IPS-18c (cell line): ENCODE results near the gene ASPRV1.

ENCODE experiments used
- H3K4me3 ChIP-seq: 2 replicates; pipeline ENCODE4 v1.7.0; 2013; ENCODE audit warnings: low read depth, mild to moderate bottlenecking, low read length, moderate library complexity; ENCODE audit not compliant: insufficient read depth
- H3K9me3 ChIP-seq: one replicate; pipeline ENCODE4 v1.6.1; 2013; ENCODE audit warnings: mild to moderate bottlenecking, low read length, moderate library complexity; ENCODE audit not compliant: control insufficient read depth, insufficient read depth

Gene ASPRV1

DNA sequence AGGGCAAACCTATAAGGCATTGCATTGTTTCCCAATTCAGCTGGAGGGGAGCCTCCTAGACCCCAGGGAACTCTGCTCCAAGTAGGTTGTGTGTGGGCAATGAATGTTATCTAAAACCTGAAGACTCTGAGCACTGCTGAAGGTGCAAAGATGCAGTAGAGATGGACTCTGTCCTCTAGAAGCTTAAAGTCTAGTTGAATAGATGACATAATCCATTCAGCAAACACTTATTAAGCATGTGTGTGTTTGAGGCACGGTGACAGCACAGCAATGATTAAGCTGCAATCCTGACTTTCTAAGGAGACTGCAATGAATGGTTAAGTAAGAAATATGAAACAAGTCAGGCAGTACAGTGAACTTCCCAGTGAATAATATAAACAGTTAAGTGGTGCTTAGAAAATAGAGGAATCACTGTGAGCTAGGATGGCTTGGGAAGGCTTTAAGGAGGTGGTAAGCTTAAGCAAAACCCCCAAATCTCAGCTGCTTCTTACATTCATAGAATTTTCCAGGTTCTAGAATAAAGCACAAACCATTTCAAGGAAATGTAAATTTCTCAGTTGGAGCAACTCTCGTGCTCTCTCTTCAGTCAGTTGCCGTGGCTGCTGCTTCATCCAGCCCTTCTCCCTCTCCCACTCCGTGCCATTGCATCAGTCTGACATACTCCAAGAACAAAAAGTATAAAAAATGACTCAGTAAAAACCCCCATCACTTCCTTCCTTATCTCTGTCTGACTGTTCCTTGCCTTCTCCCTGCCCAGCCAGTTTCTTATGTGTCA is 27.4 kb downstream of the ASPRV1 start:
- Histone ChIP-seq H3K9me3 (no peaks in the 10 kb centered on the region), H3K4me3 (no peak overlapping the region)

DNA sequence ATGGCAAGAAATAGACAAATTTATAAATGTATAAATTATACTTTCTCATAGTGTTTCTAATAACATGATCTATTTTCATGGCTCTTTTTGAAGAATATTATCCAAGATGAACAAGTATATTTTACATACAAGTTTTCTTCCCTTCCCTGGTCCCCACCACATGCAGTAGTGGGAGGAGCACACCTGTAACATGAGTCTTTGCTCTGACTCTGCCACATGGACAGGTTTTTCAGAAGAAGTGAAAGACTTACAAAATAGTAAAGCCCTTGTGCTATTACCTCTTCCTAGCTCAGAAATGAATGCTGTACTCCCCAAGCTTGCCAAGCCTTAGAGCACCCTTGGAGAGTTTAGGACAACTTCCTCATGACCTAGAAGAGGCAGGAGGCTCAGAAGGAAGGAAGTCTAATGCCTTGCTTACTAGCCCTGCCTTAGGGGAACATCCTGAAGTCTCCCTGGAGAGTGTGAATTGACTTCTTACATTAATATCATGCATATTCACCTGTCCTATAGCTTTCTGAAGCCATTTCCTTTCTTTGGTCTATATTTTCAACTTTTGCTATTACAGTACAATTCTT is 28.1 kb downstream of the ASPRV1 start:
- H3K9me3 ChIP-seq: no peaks in the 10 kb centered on the region

DNA sequence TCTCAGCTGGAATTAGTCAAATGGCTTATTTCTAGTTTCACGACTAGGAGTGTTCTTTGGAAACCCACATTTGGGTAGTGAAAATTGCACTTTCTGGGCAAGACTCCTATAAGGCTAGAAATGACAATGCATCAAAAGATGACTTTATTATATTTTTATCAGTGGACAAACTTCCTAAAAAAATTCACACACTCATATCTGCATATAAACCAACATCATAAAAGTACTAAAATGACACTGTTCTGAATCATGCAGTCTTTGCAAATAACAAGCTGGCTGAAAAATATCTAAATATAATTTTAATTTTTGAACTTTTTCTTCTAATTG is 28.9 kb downstream of the ASPRV1 start:
- no peak overlapping the region for H3K4me3 ChIP-seq
- no peaks in the 10 kb centered on the region for H3K9me3 ChIP-seq

More for the DNA sequence above, 28.1 kb downstream of the ASPRV1 start:
- no peak overlapping the region for H3K4me3 ChIP-seq

DNA sequence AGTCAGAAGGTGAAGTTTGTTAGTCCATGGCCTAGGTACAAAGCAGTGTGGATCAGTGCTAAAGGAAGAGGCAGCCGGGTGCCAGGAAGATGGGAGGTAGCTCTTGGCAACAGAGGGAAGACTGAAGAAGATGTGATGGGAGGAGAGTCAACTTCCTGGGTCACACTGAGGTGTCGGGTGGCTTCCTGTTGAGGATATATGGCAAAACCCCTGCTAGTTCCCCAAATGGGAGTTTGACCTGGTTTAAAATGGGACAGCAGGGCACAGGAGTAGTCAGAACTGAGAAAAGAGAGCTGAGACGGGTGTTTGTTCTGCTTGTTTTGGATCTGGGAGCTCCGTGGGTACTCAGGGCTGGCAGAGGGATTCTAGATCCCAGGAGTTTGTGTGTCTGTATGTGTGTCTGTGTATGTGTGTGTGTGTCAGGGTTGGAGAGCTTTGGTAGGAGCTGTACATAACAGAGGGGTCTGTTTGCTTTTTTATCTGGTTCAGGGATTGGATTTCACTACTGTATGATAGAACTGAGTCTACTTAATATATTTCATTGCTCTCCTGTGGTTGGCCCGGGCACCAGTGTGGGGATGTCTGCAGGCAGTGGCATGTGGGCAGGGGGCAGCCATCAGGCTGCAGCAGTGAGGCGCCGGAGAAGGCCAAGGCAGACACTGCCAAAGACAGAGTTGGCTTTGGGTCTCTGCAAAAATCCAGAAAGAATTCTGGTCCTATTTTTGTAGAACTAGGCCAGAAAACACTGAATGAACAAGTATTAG is 29.4 kb downstream of the ASPRV1 start:
- Histone ChIP-seq H3K9me3 (no peaks in the 10 kb centered on the region), H3K4me3 (no peak overlapping the region)

DNA sequence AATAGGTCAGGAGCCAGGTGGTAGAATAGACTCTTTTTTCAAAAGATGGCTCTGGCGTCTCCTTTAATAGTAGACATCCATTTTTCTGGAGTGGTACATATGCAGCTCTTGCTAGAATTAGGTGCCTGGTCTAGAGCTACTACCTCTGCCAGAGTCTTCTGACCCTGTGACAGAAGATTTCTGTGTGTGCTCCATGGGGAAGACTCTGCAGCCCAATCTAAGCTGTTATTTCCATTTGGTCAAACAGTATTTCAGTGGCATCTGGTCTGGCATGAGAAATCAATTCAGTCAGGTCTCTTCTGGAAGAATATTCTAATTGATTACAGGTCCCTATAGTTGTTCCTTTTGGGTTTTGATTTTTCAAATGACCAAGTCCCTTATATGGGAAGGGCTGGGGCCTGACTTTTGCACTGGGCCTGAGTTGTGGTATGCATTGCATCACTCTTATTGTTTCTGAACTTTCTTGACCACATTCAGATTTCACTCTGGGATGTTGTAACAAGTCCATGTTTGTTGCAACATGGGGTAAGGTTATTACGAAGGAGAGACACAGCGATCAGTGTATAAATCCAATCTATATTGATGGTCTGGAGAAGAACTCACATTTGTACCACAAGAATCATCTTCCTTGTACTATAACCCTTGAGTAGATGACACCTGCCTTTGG is 34.4 kb downstream of the ASPRV1 start:
- no peaks in the 10 kb centered on the region for H3K9me3 ChIP-seq
- H3K4me3 ChIP-seq: no peak overlapping the region

DNA sequence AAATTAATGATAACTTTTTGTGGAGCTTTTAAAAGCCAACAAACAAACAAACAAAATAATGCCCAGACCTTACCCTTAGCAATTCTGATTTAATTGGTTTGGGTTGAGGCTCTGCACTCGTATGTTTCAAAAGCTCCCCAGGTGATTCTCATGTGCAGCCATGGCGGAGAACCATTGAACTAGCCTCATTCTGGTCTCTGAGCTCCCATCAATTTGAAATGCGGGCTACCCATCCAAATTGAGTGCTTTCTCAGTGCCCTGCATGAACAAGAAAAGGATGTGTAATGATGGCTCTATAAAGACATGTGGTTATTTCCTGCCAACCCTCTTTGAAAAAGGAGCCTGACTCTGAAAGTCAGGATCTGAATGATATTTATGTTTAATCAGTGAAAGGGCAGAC is 38.3 kb downstream of the ASPRV1 start:
- Histone ChIP-seq H3K9me3 (no peaks in the 10 kb centered on the region), H3K4me3 (no peak overlapping the region)

DNA sequence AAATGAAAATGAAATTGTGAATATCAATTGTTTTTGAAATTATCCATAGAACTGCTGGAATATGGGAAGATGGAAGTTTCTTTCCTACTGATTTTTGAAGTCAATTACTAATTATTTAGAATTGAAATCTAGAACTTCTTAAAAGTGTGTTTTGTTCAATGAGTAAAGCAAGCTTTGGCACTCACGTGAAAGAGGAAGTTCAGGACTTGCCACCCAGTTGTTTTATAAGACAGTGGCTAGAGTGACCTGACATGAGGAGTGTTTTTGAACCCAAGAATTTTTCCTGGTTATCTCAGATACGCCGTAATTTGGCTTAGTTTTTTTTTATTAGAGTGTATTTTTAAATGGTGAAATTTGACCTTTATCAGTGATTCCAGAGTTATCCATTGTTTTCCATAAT is 43.0 kb downstream of the ASPRV1 start:
- Histone ChIP-seq H3K9me3 (no peaks in the 10 kb centered on the region), H3K4me3 (no peak overlapping the region)

DNA sequence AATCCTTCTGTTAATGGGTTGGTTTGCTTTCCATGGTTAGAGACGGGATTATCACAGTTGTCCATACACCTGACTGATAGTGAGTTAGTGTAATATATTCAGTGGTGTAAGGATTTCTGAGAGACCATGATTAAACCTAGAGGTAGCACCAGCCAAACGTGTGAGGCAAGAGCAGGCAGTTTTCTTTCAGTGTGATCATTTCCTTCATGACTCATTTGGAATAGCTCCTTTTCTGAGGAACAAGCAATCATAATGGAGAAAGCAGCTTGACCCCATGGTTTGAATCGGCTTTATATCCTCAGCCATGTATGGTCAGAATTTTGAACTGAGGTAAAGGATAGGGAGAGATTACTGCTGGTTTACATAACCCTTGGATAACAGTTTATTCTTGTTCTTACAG is 43.6 kb downstream of the ASPRV1 start:
- Histone ChIP-seq H3K4me3 (no peak overlapping the region), H3K9me3 (no peaks in the 10 kb centered on the region)

DNA sequence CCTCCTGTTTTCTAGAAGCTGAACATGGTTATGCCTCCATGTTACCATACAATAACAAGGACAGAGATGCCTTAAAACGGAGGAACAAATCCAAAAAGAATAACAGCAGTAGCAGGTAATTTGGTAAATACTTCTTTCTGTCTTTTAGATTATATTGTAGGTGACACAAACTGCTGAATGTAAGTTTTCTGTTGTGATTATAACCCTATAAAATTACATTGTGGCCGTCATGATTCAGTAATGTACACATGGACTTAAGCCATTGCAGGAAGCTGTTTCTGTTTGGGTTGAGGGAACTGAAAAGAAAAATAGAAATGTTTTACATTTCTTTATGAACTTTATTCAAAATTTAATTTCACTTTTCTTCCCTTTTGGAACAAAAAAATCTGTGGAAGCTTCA is 45.3 kb downstream of the ASPRV1 start:
- Histone ChIP-seq H3K9me3 (no peaks in the 10 kb centered on the region), H3K4me3 (no peak overlapping the region)

DNA sequence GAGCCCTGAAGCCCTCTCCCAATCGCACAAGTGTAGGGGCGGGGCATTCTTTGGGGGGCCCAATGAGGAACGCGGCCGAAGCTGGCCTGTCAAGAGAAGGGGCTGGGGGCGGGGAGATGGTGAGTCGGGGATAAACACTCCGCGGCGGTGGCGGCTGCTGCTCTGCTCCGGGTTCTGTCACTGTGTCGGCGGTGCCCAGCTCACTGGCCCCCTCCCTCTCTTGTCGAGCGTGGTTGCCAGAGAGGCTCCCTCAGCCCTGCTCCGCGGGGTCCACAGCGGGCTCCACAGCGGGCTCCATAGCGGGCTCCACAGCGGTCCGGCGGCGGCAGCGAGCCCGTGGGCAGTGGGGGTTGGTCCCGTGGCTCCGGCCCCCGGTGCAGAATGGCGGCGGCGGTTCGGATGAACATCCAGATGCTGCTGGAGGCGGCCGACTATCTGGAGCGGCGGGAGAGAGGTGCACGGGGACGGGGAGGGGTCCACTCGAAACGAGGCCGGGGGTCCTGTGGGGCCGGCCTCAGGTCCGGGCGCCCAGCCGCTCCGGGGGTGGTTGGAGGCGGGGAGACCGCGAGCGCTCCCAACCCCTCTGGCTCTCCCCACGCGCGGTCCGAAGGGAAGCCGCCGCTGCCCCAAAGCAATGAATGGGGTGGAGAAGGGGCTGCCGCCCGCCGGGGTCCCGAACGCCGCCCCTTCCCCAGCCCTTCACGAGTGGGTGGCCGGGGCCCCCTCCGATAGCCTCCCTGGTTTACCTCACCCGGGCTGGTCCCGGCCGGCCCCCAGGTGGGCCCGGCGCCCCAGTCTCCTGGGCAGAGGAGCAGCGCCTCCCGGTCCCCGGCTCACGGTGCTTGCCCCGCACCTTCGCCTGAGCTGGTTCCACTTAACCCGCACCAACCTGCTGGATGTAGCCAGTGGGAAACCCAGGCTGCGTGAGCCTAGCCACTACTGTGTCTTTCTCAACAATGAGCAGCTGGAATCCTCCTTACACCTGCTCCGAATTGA is 46.2 kb downstream of the ASPRV1 start, which contains the start of gene MXD1:
Gene MXD1 (plus strand): TSS at position 160 of the 996 bp plus-strand sequence. CDS start 222 bp downstream, at position 382.
- H3K4me3 ChIP-seq: peak within 1 kb of the TSS; percentile 76
- H3K9me3 ChIP-seq: no peaks in the 10 kb centered on the region

DNA sequence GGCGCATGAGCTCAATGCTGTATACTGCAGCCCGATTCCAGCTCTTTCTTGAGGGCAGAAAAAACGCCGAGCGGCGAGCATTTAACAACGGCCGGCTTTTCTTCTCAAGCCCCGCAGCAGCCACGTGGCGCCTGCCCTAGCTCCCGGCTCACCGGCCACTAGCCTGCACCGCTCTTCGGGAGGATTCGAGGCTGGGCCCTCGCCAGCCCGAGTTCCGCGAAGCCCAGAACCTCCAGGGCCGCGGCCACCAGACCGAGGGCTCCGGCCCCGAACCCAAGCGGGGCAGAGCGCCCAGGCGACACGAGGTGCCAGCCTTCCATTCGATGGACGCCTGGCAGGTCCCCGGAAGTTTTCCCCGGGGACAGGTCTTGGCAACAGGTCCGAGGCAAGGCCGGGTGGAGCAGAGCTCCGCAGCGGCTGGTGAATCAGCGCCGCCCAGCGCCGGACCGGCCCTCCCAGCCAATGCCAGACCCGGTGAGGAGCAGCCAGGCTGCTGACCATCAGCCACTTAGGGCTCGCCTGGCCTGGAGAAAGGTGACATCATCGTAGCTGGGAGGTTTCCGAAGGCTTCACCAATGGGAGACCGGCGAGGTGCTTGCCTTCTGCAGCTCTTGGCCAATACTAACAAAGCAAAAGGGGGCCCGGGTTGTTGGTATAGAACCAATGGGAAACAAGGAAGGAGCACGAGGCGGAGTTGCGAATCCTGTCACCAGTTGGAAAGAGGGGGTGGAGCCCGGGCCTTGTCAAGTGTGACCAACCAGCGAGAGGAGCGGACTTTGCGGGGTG is 47.1 kb downstream of the ASPRV1 start:
- H3K9me3 ChIP-seq: no peaks in the 10 kb centered on the region
- H3K4me3 ChIP-seq: peak overlapping the region; percentile 76

DNA sequence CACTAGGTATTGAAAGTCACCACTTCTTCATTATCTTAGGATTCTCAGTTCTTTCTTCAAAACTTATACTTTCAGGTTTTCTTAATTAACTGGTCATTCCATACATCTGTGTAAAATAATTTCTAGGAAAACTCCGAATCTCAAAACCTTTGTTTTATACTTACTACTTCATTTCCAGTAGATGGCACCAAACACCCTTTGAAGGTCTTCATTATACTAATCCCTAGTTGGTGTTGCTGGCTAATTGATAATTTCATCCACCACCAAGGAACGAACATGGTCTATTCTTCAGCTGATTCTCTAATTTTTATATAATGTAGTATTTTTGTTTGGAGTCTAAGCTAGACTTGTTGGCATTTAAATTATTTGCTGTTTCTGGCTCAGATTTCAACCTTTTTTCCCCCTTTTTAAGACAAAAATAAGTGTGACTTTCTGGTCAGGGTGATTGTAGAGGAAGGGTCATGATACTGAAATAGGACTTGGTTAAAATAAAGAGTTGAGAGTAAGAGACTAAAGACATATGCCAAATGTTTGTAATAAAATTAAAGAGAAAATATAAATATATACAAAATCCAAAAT is 49.4 kb downstream of the ASPRV1 start:
- H3K9me3 ChIP-seq: no peaks in the 10 kb centered on the region
- H3K4me3 ChIP-seq: no peak overlapping the region
